ENCODE measurements around the gene TRAPPC2L. TPM values are rescaled to one million over a fixed set of nuclear protein-coding genes. Genes with fewer than 3 reads are reported as not detected.

Gene TRAPPC2L
- total RNA-seq, 4 donors from 2014 or later: 30.9 to 49.4 (median 35.4) TPM

DNA sequence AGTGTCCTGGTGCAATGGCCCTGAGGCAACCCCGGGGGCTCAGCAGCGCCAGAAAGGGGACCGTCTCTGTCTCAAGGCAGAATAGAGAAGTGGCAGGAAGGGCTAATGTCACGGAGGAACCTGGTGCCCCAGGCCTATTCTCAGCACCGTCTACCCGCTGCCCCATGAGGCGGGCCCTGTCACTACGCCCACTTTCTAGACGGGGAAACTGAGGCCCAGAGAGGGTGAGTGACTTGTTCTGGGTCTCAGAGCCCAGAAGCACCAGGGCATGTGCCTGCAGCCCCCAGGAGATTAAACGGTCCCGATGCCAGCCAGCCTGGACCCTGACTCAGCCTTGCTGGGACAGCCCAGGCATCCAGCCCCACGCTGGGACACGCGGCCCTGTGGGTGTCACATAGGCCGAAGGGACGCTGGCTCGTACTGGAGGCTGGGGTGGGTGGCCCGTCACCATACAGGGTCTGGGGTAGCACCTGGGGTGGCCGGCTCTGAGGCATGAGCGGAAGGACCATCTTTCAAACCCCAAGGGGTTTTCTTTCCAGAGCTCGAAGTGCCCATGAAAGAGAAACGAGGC lies 49.7 kb downstream of the TRAPPC2L start:
- no peak for TF ChIP-seq CTCF (IDR thresholded peaks at IDR 0.05; ENCODE audit: low read depth)

GRCh38 chr16:88907768-88908167 lies 50.8 kb downstream of the TRAPPC2L start:
- no peak for TF ChIP-seq CTCF (IDR thresholded peaks at IDR 0.05; ENCODE audit: low read depth)

DNA sequence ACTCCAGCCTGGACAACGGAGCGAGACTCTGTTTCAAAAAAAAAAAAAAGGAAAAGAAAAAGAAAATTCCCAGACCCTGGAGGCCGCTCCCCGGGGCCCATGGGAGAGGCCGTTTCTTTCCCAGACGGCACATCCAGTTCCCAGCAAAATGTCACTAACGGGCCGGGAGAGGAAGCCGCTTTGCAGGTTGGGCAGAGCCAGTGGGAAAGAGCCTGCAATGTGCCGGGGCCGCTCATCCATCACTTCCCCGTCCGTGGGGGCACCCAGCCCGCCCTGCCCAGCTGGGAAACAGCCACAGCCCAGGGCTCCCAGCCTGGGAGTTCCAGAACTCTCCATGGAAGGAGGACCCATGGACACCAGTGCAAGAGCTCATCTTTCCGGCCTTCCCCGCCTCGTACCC lies 51.4 kb downstream of the TRAPPC2L start:
- no peak for TF ChIP-seq CTCF (IDR thresholded peaks at IDR 0.05; ENCODE audit: low read depth)

DNA sequence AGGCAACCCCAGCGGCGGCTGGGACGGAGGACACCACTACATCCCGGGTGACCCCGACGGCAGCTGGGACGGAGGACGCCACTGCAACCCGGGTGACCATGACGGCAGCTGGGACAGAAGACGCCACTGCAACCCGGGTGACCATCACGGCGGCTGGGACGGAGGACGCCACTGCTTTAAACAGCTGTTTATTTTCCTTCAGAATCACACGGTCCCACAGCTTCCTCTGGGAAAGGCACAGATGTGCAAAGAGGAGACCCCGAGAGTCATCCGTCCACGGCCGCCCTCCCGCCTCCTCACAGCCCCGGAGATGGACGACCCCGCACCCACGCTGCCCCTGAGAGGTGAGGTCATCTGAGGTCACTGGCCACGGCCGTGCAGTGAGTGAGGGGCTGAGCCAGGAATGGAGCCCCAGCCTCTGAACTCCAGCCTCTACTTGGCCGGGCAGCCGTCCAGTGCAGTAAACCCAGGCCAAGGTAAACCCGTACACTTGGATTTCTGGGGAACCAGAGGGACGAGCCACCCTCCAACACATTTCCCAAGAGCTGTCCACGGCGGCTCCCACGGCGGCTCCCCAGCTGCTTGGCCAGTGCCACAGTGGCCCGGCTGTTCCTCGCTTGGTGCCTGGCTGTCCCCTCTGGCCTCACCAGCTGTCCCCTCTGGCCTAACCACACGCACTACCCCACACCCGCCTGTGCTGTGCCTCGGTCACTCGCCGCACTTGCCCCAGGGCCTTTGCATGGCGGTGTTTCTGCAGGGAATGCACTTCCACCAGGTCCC lies 52.7 kb downstream of the TRAPPC2L start:
- no peak for TF ChIP-seq CTCF (IDR thresholded peaks at IDR 0.05; ENCODE audit: low read depth)

GRCh38 chr16:88910284-88911135 lies 53.6 kb downstream of the TRAPPC2L start:
- no peak for TF ChIP-seq CTCF (IDR thresholded peaks at IDR 0.05; ENCODE audit: low read depth)

DNA sequence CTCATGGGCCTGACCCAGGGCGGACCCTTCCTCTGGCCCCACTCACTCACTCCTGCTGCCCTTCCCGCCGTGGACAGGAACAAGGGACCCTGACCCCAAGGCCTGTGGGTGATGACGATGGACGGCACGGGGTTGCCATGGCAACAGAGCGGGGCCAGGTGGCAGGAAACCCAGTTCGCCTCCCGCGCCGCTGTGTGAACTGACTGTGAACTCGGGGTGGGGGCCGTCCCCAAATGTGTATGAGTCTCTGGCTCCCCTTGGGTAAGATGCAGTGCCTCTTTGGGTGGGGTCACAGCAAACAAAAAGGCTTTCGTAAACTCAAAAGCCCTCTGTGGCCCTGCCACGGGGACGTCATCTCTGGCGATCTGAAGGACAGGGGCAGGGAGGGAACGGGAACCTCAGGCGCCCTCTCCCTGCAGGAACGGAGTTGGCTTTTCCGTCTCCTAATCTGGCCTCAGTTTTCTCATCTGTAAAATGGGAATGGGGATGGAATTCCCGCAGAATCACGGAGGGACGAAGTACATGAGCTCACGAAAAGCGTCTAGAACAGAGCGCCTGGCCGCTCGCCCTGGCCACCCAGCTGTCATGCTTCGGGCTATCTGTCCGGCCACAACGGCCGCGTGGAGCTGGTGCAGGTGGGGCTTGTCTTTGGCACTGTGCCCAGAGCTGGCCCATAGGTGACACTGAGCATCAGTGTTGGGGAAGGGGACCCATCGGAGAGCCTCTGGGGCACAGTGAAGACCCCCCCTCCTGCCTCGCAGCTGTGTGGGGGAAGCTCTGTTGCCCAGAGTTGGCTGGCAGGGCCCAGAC lies 54.4 kb downstream of the TRAPPC2L start:
- no peak for TF ChIP-seq CTCF (IDR thresholded peaks at IDR 0.05; ENCODE audit: low read depth)

Data from subcutaneous adipose tissue (tissue), 4 donors.